Mesendoderm (in vitro differentiated cells): ENCODE results near the gene WDR54.
A peak's percentile ranks its signal among the peaks of the same experiment; 100 is the strongest.
"Not testable (repeated sequence)": the region's sequence is repeated elsewhere in the genome, so short reads cannot be mapped to it uniquely, and the experiment has no call there.

Experiments
- DNase-seq: peaks from one replicate; pipeline ENCODE4 v3.0.0; 2013
- H2AK5ac ChIP-seq: 2 replicates; pipeline ENCODE4 v1.6.1; 2013; ENCODE audit warnings: low read length, inconsistent platforms
- H2BK120ac ChIP-seq: 2 replicates; pipeline ENCODE4 v1.6.1; 2013; ENCODE audit warnings: low read depth, mild to moderate bottlenecking, low read length, moderate library complexity, mixed read lengths
- H2BK15ac ChIP-seq: replicated peaks from 2 replicates; pipeline ENCODE4 v1.6.1; 2013; ENCODE audit warnings: low read depth, mild to moderate bottlenecking, moderate library complexity
- H2BK5ac ChIP-seq: 2 replicates; pipeline ENCODE4 v1.6.1; 2013; ENCODE audit warnings: low read length, inconsistent platforms
- H3K18ac ChIP-seq: 2 replicates; pipeline ENCODE4 v1.6.1; 2013; ENCODE audit warnings: mild to moderate bottlenecking, low read length, mixed read lengths
- H3K23ac ChIP-seq: one replicate; pipeline ENCODE4 v1.6.1; 2013; ENCODE audit warnings: low read length
- H3K27ac ChIP-seq: 2 replicates; pipeline ENCODE4 v1.5.1; 2013; ENCODE audit warnings: low read depth, mild to moderate bottlenecking, inconsistent platforms, low read length, moderate library complexity
- H3K27me3 ChIP-seq: 2 replicates; pipeline ENCODE4 v1.6.1; 2013; ENCODE audit warnings: low read length, control low read depth, mild to moderate bottlenecking, inconsistent platforms; ENCODE audit not compliant: insufficient read depth, poor library complexity
- H3K36me3 ChIP-seq: 2 replicates; pipeline ENCODE4 v1.6.1; 2013; ENCODE audit warnings: low read length, inconsistent platforms; ENCODE audit not compliant: control insufficient read depth, insufficient read depth
- H3K4ac ChIP-seq: one replicate; pipeline ENCODE4 v1.6.1; 2013; ENCODE audit warnings: low read depth, mild to moderate bottlenecking, low read length, moderate library complexity
- H3K4me1 ChIP-seq: 2 replicates; pipeline ENCODE4 v1.6.1; 2013; ENCODE audit warnings: low read depth, low read length, inconsistent platforms; ENCODE audit not compliant: control insufficient read depth
- H3K4me2 ChIP-seq: 2 replicates; pipeline ENCODE4 v1.6.1; 2013; ENCODE audit warnings: low read length
- H3K4me3 ChIP-seq: 2 replicates; pipeline ENCODE4 v1.5.1; 2013; ENCODE audit warnings: mild to moderate bottlenecking, low read length
- H3K56ac ChIP-seq: one replicate; pipeline ENCODE4 v1.6.1; 2013; ENCODE audit warnings: low read length
- H3K79me1 ChIP-seq: 2 replicates; pipeline ENCODE4 v1.6.1; 2013; ENCODE audit warnings: low read length, inconsistent platforms
- H3K79me2 ChIP-seq: 2 replicates; pipeline ENCODE4 v1.6.1; 2013; ENCODE audit warnings: mild to moderate bottlenecking, low read length; ENCODE audit not compliant: control insufficient read depth, insufficient read depth
- H3K9ac ChIP-seq: 2 replicates; pipeline ENCODE4 v1.6.1; 2013; ENCODE audit warnings: low read length, inconsistent platforms
- H4K5ac ChIP-seq: one replicate; pipeline ENCODE4 v1.6.1; 2013; ENCODE audit warnings: low read length
- H4K8ac ChIP-seq: one replicate; pipeline ENCODE4 v1.6.1; 2013; ENCODE audit warnings: low read depth, mild to moderate bottlenecking, control low read depth, low read length, moderate library complexity
- WGBS: extraction: QIAGEN DNeasy Blood & Tissue Kit; methylation state at CpG from one replicate; pipeline ENCODE4 v1.1.7; 2013; ENCODE audit warnings: low lambda C conversion rate, missing lambda C conversion rate; ENCODE audit not compliant: insufficient coverage; ENCODE audit errors: extremely low coverage; 5-methylcytosine and 5-hydroxymethylcytosine counted together

The WDR54 gene

DNA sequence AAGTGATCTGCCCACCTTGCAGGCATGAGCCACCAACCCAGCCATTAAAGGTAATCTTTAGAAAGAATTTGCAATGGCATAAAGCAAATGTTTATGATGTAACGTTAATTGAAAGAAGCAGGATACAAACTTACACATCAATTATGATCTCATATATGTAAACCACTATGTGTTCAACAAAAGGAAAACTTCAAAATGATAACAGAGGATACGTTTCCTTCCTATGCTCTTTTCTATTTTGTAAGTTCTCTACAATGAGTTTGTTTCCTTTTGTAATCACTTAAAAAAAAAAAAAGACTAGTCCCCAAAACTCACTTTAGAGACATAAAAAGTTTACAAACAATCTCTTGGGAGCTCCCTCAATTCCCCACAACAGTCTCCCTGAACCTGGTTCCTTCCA, 1.5 kb upstream of the WDR54 start:
- WGBS: no CpG with 5 or more reads among the region's 2 CpGs
- Histone ChIP-seq H3K4me2 (no peak overlapping the region), H3K9ac (no peak overlapping the region), H2BK5ac (no peak overlapping the region), H3K27ac (no peak overlapping the region), H3K36me3 (no peaks in the 10 kb centered on the region), H3K18ac (no peak overlapping the region), H2AK5ac (no peak overlapping the region), H3K4ac (no peak overlapping the region), H4K8ac (no peak overlapping the region), H2BK120ac (no peak overlapping the region), H3K79me2 (no peaks in the 10 kb centered on the region), H3K4me1 (no peaks in the 10 kb centered on the region), H3K23ac (no peak overlapping the region), H3K4me3 (no peak overlapping the region), H3K27me3 (no peaks in the 10 kb centered on the region), H2BK15ac (no peak overlapping the region), H4K5ac (no peak overlapping the region), H3K79me1 (no peaks in the 10 kb centered on the region), H3K56ac (no peak overlapping the region)
- no peak for DNase-seq

DNA sequence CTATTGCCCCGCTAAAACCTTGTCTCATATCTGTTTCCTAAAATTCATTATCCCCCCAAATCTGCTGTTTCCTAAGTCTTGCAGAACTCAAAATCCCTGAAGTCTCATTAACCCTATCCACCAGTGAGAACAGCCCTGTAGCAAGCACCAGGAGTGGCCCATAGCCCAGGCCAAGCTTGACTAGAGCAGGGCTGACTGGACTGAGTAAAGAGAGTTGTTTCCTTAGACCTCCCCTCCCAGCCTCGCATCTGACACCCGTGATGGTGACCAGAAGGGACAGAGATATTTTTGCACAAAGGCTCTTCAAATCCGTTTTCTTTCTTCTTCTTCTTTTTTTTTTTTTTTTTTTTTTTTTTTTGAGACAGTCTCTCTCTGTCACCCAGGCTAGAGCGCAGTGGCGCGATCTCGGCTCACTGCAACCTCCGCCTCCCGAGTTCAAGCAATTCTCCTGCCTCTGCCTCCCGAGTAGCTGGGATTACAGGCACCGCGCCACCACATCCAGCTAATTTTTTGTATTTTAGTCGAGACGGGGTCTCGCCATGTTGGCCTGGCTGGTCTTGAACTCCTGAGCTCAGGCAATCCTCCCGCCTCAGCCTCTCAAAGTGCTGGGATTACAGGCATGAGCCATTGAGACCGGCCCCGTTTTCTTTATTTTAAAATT, 957 bp upstream of the WDR54 start:
- not testable (repeated sequence) for H2BK5ac ChIP-seq, H2BK15ac ChIP-seq, H3K79me2 ChIP-seq, H3K27ac ChIP-seq, H3K18ac ChIP-seq, H2AK5ac ChIP-seq, H3K4me1 ChIP-seq, H4K5ac ChIP-seq, H3K4me2 ChIP-seq, H4K8ac ChIP-seq, H3K27me3 ChIP-seq, H3K56ac ChIP-seq, H3K36me3 ChIP-seq, H3K79me1 ChIP-seq, H3K9ac ChIP-seq, H2BK120ac ChIP-seq, H3K4me3 ChIP-seq, H3K23ac ChIP-seq, DNase-seq, H3K4ac ChIP-seq
- no CpG with 5 or more reads among the region's 19 CpGs for WGBS

DNA sequence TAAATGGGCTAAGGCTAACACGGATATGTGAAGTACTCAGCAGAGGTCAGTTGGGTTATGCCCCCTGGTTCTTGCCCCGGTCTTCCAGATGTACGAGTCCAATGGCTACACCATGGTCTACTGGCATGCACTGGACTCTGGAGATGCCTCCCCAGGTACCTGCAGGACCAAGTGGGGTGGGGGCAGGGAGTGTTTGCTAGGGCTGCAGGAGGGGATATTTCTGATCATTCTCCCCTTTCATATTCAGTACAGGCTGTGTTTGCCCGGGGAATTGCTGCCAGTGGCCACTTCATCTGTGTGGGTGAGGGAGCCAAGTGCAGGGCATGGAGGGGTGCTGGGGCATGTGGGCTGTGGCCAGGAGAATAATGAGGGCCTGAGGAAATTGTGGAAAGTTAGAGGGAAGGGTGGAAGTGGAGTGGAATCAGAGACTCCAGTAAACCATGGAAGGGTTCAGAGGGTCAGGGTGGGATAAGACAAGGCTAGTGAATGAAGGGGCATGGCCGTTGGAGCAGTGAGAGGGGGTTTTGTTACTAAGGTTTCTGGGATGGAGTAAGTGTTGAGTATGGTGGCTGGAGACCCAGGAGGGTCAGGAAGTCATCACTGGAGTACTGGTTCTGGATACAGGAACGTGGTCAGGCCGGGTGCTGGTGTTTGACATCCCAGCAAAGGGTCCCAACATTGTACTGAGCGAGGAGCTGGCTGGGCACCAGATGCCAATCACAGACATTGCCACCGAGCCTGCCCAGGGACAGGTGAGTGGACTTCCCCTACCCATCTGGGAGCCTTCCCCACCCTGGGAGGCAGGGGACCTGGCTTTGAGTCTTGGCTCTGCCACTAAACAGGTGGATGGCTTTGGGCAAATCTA, 1.9 kb downstream of the WDR54 start:
- Histone ChIP-seq H3K27ac (no peak overlapping the region), H3K56ac (no peak overlapping the region), H2BK120ac (no peak overlapping the region), H3K9ac (no peak overlapping the region), H3K4ac (no peak overlapping the region), H2AK5ac (no peak overlapping the region), H3K4me2 (no peak overlapping the region), H3K4me1 (peaks cover 13% of the 10 kb centered on the region), H3K36me3 (peaks cover 5% of the 10 kb centered on the region), H4K5ac (no peak overlapping the region), H3K4me3 (no peak overlapping the region), H3K23ac (no peak overlapping the region), H4K8ac (no peak overlapping the region), H3K79me2 (no peaks in the 10 kb centered on the region), H3K79me1 (no peaks in the 10 kb centered on the region), H3K27me3 (no peaks in the 10 kb centered on the region), H2BK5ac (no peak overlapping the region), H2BK15ac (no peak overlapping the region), H3K18ac (no peak overlapping the region)
- DNase-seq: no peak
- WGBS: no CpG with 5 or more reads among the region's 9 CpGs

DNA sequence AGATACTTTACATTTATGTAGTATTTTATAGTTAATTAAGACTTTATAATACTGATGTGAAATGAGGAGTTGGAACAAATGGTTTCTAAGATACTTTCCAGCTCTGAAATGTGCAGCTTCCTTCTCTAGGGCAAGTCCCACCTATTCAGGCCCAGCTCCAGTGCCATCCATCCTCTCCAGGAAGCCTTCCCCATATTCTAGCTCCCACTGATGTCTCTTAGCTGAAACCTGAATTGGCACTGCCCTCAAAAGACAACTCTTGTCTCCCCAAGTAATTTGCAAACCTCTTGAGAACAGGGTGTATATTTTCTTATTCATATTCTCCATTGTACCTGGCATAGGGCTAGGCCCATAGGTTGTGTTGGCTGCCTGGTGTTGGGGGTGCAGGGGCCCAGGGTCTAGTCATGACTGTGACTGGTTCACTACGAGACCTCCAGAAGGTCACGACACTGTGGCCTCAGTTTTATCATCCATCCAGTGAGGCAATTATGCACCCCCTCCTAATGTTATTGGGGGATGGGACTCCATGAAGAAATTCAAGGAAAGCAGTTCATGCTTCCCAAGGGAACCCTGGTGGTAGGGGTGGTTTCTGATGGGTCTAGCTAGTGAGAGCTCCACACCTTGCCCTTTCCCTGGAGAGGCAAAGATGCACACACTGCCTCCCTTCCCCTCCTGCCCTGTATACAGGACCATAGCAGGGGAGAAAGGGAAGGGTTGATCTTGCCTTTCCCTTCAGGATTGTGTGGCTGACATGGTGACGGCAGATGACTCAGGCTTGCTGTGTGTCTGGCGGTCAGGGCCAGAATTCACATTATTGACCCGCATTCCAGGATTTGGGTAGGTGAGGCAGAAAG, 2.8 kb downstream of the WDR54 start:
- Histone ChIP-seq H3K27me3 (no peaks in the 10 kb centered on the region), H3K4me3 (no peak overlapping the region), H2BK15ac (no peak overlapping the region), H3K56ac (no peak overlapping the region), H3K18ac (no peak overlapping the region), H3K36me3 (peaks cover 7% of the 10 kb centered on the region), H3K9ac (no peak overlapping the region), H3K4me1 (peaks cover 13% of the 10 kb centered on the region), H3K27ac (no peak overlapping the region), H4K8ac (no peak overlapping the region), H3K79me2 (no peaks in the 10 kb centered on the region), H3K4ac (no peak overlapping the region), H2BK120ac (no peak overlapping the region), H3K4me2 (no peak overlapping the region), H3K79me1 (no peaks in the 10 kb centered on the region), H4K5ac (no peak overlapping the region), H2AK5ac (no peak overlapping the region), H2BK5ac (no peak overlapping the region), H3K23ac (no peak overlapping the region)
- DNase-seq: peak; percentile 64
- no CpG with 5 or more reads among the region's 5 CpGs for WGBS

DNA sequence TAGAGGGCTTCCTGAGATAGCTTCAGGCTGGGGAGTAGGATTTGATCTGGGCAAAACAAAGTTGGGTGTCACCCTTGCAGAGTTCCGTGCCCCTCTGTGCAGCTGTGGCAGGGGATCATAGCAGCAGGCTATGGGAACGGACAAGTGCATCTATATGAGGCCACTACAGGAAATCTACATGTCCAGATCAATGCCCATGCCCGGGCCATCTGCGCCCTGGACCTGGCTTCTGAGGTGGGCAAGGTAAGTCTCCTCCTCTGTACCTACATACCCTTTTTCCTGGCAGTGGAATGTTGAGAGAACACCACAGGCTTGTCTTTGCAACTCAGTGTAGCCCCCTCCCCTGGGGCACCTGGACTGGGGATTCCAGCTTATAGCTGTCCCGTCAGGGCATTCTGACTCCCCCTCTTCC, 3.5 kb downstream of the WDR54 start:
- H3K4me3 ChIP-seq: no peak overlapping the region
- H3K36me3 ChIP-seq: peaks cover 7% of the 10 kb centered on the region

More for the DNA sequence above, 3.5 kb downstream of the WDR54 start:
- no peak overlapping the region for H3K18ac ChIP-seq
- H3K23ac ChIP-seq: no peak overlapping the region
- H4K8ac ChIP-seq: no peak overlapping the region
- no peak overlapping the region for H3K56ac ChIP-seq
- H3K27ac ChIP-seq: no peak overlapping the region
- no peak for DNase-seq
- no peak overlapping the region for H3K4ac ChIP-seq
- H2BK15ac ChIP-seq: no peak overlapping the region
- no peaks in the 10 kb centered on the region for H3K79me1 ChIP-seq
- WGBS: no CpG with 5 or more reads among the region's 5 CpGs
- no peak overlapping the region for H2BK5ac ChIP-seq
- H3K27me3 ChIP-seq: no peaks in the 10 kb centered on the region
- H3K9ac ChIP-seq: no peak overlapping the region
- peaks cover 13% of the 10 kb centered on the region for H3K4me1 ChIP-seq
- no peak overlapping the region for H2AK5ac ChIP-seq
- no peak overlapping the region for H3K4me2 ChIP-seq
- no peak overlapping the region for H4K5ac ChIP-seq
- no peak overlapping the region for H2BK120ac ChIP-seq
- no peaks in the 10 kb centered on the region for H3K79me2 ChIP-seq
